Mesothelial cell of epicardium (in vitro differentiated cells): ENCODE data around the gene SLC39A12. TPM values are rescaled to one million over a fixed set of nuclear protein-coding genes. Genes with fewer than 3 reads are reported as not detected.

Experiments used
- DNase-seq, 2 experiments: peaks; one replicate each; pipeline ENCODE4 v3.0.0; 2021; ENCODE audit warnings: low spot score in 2 of 2; ENCODE audit not compliant: unreplicated experiment in 2 of 2
- H3K27ac Mint-ChIP-seq: 2 replicates; pipeline ENCODE4 v1.8.0; 2021; ENCODE audit warnings: mixed read lengths
- H3K27me3 Mint-ChIP-seq: 2 replicates; pipeline ENCODE4 v1.8.0; 2021; ENCODE audit warnings: low read depth, mixed read lengths
- H3K36me3 Mint-ChIP-seq: 2 replicates; pipeline ENCODE4 v1.8.0; 2021; ENCODE audit warnings: mixed read lengths
- H3K4me1 Mint-ChIP-seq: 2 replicates; pipeline ENCODE4 v1.8.0; 2021; ENCODE audit warnings: mixed read lengths
- H3K4me3 Mint-ChIP-seq: 2 replicates; pipeline ENCODE4 v1.8.0; 2021; ENCODE audit warnings: mild to moderate bottlenecking, moderate library complexity, mixed read lengths
- H3K9me3 Mint-ChIP-seq: 2 replicates; pipeline ENCODE4 v1.8.0; 2021; ENCODE audit warnings: mixed read lengths
- CTCF ChIP-seq: fragments of 200-600 bp; sonication (generic); IDR thresholded peaks from one replicate; pipeline ENCODE4 v1.5.0; 2021; ENCODE audit warnings: antibody characterized with exemption; ENCODE audit not compliant: unreplicated experiment
- total RNA-seq: library from RNA; stranded (reverse); gene quantifications from 3 replicates; pipeline ENCODE4 v1.2.1, GENCODE V29; 2021

Gene SLC39A12
- total RNA-seq, 1 donor from 2014 or later: not detected

- peaks cover 47% of the 10 kb centered on the region for H3K9me3 Mint-ChIP-seq
- no peaks in the 10 kb centered on the region for H3K4me1 Mint-ChIP-seq
- no peak for DNase-seq
- H3K27me3 Mint-ChIP-seq: no peaks in the 10 kb centered on the region
- no peak overlapping the region for H3K27ac Mint-ChIP-seq
- no peak overlapping the region for H3K4me3 Mint-ChIP-seq
- no peaks in the 10 kb centered on the region for H3K36me3 Mint-ChIP-seq
- TF ChIP-seq CTCF: no peak
Measured at GRCh38 chr10:17974505-17974904, 22.8 kb downstream of the SLC39A12 start.

GRCh38 chr10:17980846-17981565 is 29.3 kb downstream of the SLC39A12 start:
- peaks cover 3% of the 10 kb centered on the region for H3K9me3 Mint-ChIP-seq
- DNase-seq: no peak
- no peak overlapping the region for H3K4me3 Mint-ChIP-seq
- peaks cover 2% of the 10 kb centered on the region for H3K4me1 Mint-ChIP-seq
- H3K36me3 Mint-ChIP-seq: no peaks in the 10 kb centered on the region
- no peaks in the 10 kb centered on the region for H3K27me3 Mint-ChIP-seq
- H3K27ac Mint-ChIP-seq: no peak overlapping the region
- TF ChIP-seq CTCF: no peak

GRCh38 chr10:17981766-17982380 is 30.2 kb downstream of the SLC39A12 start:
- H3K27ac Mint-ChIP-seq: no peak overlapping the region

GRCh38 chr10:17984056-17984455 is 32.3 kb downstream of the SLC39A12 start:
- no peaks in the 10 kb centered on the region for H3K36me3 Mint-ChIP-seq
- no peak for DNase-seq
- H3K27me3 Mint-ChIP-seq: no peaks in the 10 kb centered on the region
- no peak for TF ChIP-seq CTCF
- no peak overlapping the region for H3K4me3 Mint-ChIP-seq
- H3K9me3 Mint-ChIP-seq: no peaks in the 10 kb centered on the region
- peaks cover 2% of the 10 kb centered on the region for H3K4me1 Mint-ChIP-seq
- H3K27ac Mint-ChIP-seq: no peak overlapping the region

More at GRCh38 chr10:17981766-17982380, 30.2 kb downstream of the SLC39A12 start:
- H3K4me1 Mint-ChIP-seq: peaks cover 2% of the 10 kb centered on the region
- H3K4me3 Mint-ChIP-seq: no peak overlapping the region
- no peaks in the 10 kb centered on the region for H3K36me3 Mint-ChIP-seq
- no peak for DNase-seq
- no peaks in the 10 kb centered on the region for H3K27me3 Mint-ChIP-seq
- no peak for TF ChIP-seq CTCF
- no peaks in the 10 kb centered on the region for H3K9me3 Mint-ChIP-seq

GRCh38 chr10:17984563-17984962 is 32.8 kb downstream of the SLC39A12 start:
- H3K9me3 Mint-ChIP-seq: no peaks in the 10 kb centered on the region

More at GRCh38 chr10:17984563-17984962, 32.8 kb downstream of the SLC39A12 start:
- no peak for TF ChIP-seq CTCF
- Mint-ChIP-seq H3K27ac (no peak overlapping the region), H3K36me3 (no peaks in the 10 kb centered on the region), H3K4me1 (peaks cover 2% of the 10 kb centered on the region), H3K4me3 (no peak overlapping the region), H3K27me3 (no peaks in the 10 kb centered on the region)
- no peak for DNase-seq
